HL-60 (cell line): ENCODE measurements around the gene MYOG.

Experiments used
- POLR2AphosphoS5 ChIP-seq: IDR thresholded peaks from 2 replicates; pipeline ENCODE4 v1.6.1; 2012; ENCODE audit warnings: low read depth
- TF ChIP-seq, protein P1 (sequence below): IDR thresholded peaks from one replicate; pipeline ENCODE4 v1.5.1; 2011; ENCODE audit warnings: low read length, control low read depth, inconsistent platforms; ENCODE audit not compliant: insufficient read depth

DNA sequence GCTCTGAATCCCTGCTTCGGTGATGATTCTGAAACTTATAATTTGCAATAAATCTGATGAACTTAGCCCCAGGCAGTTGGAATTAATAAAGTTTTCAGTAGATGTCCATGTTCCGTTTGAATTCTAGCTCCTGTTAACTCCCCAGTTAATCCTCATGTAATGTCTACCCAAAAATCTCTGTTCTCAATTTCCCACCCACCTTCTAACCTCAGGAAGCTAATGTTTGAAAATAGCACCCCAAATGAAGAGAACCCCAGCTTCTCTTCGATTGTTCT lies 3.6 kb downstream of the MYOG start:
- TF ChIP-seq, protein P1, sequence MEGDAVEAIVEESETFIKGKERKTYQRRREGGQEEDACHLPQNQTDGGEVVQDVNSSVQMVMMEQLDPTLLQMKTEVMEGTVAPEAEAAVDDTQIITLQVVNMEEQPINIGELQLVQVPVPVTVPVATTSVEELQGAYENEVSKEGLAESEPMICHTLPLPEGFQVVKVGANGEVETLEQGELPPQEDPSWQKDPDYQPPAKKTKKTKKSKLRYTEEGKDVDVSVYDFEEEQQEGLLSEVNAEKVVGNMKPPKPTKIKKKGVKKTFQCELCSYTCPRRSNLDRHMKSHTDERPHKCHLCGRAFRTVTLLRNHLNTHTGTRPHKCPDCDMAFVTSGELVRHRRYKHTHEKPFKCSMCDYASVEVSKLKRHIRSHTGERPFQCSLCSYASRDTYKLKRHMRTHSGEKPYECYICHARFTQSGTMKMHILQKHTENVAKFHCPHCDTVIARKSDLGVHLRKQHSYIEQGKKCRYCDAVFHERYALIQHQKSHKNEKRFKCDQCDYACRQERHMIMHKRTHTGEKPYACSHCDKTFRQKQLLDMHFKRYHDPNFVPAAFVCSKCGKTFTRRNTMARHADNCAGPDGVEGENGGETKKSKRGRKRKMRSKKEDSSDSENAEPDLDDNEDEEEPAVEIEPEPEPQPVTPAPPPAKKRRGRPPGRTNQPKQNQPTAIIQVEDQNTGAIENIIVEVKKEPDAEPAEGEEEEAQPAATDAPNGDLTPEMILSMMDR, result no peak
- TF ChIP-seq POLR2AphosphoS5, result no peak
